GM10847 (cell line): ENCODE data around the gene HECTD3.

ENCODE experiments used
- POLR2A ChIP-seq: IDR thresholded peaks from 2 replicates; pipeline ENCODE4 v1.6.1; 2011; ENCODE audit not compliant: insufficient read length; ENCODE audit errors: extremely low read depth

The HECTD3 gene

GRCh38 chr1:45005761-45006160 is 5.4 kb downstream of the HECTD3 start:
- TF ChIP-seq POLR2A, result no peak

- TF ChIP-seq POLR2A, result no peak
These were observed 6.7 kb downstream of the HECTD3 start for GRCh38 chr1:45004281-45004920.

GRCh38 chr1:45003741-45004140 is 7.4 kb downstream of the HECTD3 start:
- no peak for TF ChIP-seq POLR2A

GRCh38 chr1:45002650-45003645 is 8.2 kb downstream of the HECTD3 start:
- TF ChIP-seq POLR2A, result no peak

- TF ChIP-seq POLR2A, result no peak
These were observed 10.1 kb downstream of the HECTD3 start for GRCh38 chr1:45001011-45001481.

- no peak for TF ChIP-seq POLR2A
These were observed 11.9 kb downstream of the HECTD3 start for GRCh38 chr1:44999232-44999631.

- TF ChIP-seq POLR2A, result no peak
These were observed 15.5 kb downstream of the HECTD3 start for GRCh38 chr1:44995467-44996238.

GRCh38 chr1:44994309-44994898 is 16.7 kb downstream of the HECTD3 start:
- no peak for TF ChIP-seq POLR2A

GRCh38 chr1:44988531-44989156 is 22.5 kb downstream of the HECTD3 start:
- TF ChIP-seq POLR2A, result no peak

- no peak for TF ChIP-seq POLR2A
These were observed 25.3 kb downstream of the HECTD3 start for GRCh38 chr1:44985747-44986359.

GRCh38 chr1:44976252-44976651 is 34.9 kb downstream of the HECTD3 start:
- no peak for TF ChIP-seq POLR2A

- TF ChIP-seq POLR2A, result no peak
These were observed 37.5 kb downstream of the HECTD3 start for GRCh38 chr1:44973645-44974044.

GRCh38 chr1:44970317-44970716 is 40.8 kb downstream of the HECTD3 start:
- no peak for TF ChIP-seq POLR2A

GRCh38 chr1:44964396-44964795 is 46.7 kb downstream of the HECTD3 start:
- no peak for TF ChIP-seq POLR2A
